Hair follicular keratinocyte (primary cell): ENCODE measurements around the gene ANGPTL2. TPM values are rescaled to one million over a fixed set of nuclear protein-coding genes. Genes with fewer than 3 reads are reported as not detected.

Experiments used
- total RNA-seq: library from RNA; depleted of rRNA; stranded (reverse); fragments of >200 nt; gene quantifications from 2 replicates; pipeline ENCODE4 v1.2.3, GENCODE V29; 2015

ANGPTL2 gene, protein sequence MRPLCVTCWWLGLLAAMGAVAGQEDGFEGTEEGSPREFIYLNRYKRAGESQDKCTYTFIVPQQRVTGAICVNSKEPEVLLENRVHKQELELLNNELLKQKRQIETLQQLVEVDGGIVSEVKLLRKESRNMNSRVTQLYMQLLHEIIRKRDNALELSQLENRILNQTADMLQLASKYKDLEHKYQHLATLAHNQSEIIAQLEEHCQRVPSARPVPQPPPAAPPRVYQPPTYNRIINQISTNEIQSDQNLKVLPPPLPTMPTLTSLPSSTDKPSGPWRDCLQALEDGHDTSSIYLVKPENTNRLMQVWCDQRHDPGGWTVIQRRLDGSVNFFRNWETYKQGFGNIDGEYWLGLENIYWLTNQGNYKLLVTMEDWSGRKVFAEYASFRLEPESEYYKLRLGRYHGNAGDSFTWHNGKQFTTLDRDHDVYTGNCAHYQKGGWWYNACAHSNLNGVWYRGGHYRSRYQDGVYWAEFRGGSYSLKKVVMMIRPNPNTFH
- total RNA-seq: 0.08 TPM in 2 replicates

DNA sequence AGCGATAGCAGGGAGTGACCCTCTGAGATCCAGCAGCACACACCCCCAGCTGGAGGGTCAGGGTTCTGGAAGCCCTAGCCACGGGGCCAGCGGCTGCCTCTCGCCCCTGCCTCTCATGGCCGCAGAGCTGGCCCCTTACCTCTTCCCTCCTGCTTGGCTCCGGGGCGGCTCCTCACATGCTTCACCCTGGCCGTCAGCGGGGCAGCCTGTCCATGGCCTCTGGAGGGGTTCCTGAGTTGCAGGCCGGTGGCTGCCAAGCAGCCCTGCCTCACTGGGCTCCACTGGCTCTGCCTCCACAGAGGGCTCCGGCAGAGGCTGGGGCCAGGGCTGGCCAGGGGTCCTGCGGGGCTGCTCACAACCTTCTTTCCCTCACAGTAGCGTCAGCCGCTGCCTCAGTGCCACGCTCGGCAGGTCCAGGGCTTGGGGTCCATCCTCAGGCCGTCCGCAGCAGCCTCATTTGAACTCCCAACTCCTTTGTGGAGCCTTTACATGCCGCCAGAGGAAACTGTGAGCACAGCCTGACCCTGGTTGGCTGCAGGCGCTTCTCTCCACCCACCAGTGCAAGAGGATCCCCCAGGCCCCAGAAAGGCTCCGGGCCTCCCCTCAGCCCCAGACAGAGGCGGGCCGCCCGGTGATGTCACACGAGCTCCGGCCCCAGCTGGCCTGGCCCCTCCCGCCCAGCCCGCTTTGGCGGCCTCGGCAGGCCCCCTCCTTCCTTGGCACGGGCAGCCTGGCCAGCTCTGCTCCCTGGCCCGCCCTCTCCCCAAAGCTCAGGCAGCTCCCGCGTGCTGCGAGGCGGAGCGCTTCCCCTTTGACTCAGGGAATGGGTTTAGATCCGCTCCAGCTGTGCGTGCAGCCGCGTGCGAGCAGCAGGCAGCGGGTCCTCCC is at the start of gene ANGPTL2:
Gene ANGPTL2 (minus strand): TSS at position 460 of the 888 bp plus-strand sequence. CDS start 13,904 bp downstream, outside the sequence.

Other genes starting within 250 kb of the ANGPTL2 start
- gene RALGPS1, start 207.9 kb downstream of the ANGPTL2 start, total RNA-seq: 0.15 and 0.94 TPM in 2 replicates
- 1.3 TPM in 2 replicates for gene GARNL3, start 142.1 kb upstream of the ANGPTL2 start, total RNA-seq